Stomach (tissue), 4 donors: Measurements from ENCODE around the gene PLGRKT.

ENCODE experiments used
- CTCF ChIP-seq, 7 experiments: fragments of 450-650 bp in 4 of 7; fragments of 200-600 bp in 3 of 7; sonication (generic) in 3 of 7; IDR thresholded peaks; one replicate each; pipeline ENCODE4 v1.5.1; 2016 to 2019; ENCODE audit warnings: antibody characterized with exemption in 7 of 7, control low read depth in 2 of 7, mild to moderate bottlenecking in 1 of 7
- EP300 ChIP-seq: sonication (generic); formaldehyde crosslinking; IDR thresholded peaks from one replicate; pipeline ENCODE4 v1.6.1; 2017; ENCODE audit warnings: antibody characterized with exemption
- POLR2A ChIP-seq, 4 donors: fragments of 450-650 bp; IDR thresholded peaks; one replicate each; pipeline ENCODE4 v1.6.1; 2016; ENCODE audit warnings: antibody characterized with exemption in 4 of 4, control low read depth in 2 of 4, mild to moderate bottlenecking in 1 of 4, moderate library complexity in 1 of 4
- POLR2AphosphoS5 ChIP-seq, 3 donors: sonication (generic); formaldehyde crosslinking; IDR thresholded peaks; one replicate each; pipeline ENCODE4 v1.6.1; 2016; ENCODE audit warnings: antibody characterized with exemption in 3 of 3

GRCh38 chr9:5375790-5376477 is 61.8 kb downstream of the PLGRKT start:
- TF ChIP-seq POLR2A (IDR thresholded peaks at IDR 0.05) (no peak), EP300 (no peak), CTCF (IDR thresholded peaks at IDR 0.05) (no peak), POLR2AphosphoS5 (IDR thresholded peaks at IDR 0.05) (no peak)
